Stimulated activated CD8-positive, alpha-beta memory T cell treated with anti-CD3 and anti-CD28 coated beads, Interleukin-4, amount 100 ng/mL, for 48 hours (primary cell): Measurements from ENCODE around the gene TNFRSF18.
A peak's percentile ranks its signal among the peaks of the same experiment; 100 is the strongest.

Experiments
- DNase-seq: peaks from one replicate; pipeline ENCODE4 v3.0.0-alpha.2; 2020

Gene TNFRSF18

GRCh38 chr1:1162597-1163537, 43.5 kb downstream of the TNFRSF18 start:
- DNase-seq, result no peak

DNA sequence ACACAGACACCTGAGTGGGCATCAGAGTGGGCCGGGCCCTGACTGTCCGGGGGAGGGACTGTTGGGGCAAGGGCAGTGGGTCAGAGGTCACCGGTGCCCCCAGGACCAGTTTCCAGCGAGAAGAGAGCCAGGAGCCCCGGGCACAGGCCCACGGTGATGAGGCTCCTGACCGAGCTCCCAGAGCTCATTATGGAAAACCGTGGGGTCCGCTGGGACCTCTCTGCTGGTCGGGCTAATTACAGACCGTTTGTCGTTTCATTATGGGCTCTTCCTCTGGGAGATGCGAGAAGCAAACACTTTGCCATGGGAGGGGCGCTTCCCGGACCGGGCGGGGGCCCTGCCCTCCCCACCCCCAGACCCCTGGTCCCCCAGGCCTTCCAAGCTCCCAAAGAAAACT, 44.7 kb downstream of the TNFRSF18 start:
- no peak for DNase-seq

DNA sequence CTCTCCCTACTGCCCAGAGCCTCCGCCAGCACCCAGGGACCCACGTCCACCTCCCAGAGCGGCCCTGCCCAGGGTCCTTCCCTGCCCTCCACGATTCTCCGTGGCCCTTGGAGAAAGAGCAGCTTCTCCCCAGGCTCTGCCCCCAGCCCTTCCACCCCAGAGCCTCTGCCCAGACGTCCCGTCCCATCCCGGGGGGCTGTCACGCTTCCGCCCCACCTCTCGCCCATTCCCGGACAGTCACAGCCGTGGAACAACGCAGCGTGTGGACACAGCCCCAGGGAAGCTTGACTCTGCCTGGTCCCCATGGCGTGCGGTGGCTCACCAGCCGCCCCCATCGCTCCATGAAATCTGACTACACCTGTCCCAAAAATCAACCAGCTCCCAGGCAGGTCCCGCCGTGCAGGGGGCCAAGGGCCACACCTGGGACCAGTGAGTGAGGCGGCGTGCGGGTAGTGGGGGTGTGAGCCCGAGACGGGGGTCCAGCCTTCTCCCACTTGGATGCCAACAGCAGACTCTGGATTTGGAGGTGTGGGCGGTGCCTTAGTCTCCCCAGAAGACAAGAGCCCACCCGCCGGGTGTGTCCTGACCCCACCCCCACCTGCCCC, 45.2 kb downstream of the TNFRSF18 start:
- no peak for DNase-seq

- no peak for DNase-seq
Measured at GRCh38 chr1:1160281-1160930, 46.0 kb downstream of the TNFRSF18 start.

DNA sequence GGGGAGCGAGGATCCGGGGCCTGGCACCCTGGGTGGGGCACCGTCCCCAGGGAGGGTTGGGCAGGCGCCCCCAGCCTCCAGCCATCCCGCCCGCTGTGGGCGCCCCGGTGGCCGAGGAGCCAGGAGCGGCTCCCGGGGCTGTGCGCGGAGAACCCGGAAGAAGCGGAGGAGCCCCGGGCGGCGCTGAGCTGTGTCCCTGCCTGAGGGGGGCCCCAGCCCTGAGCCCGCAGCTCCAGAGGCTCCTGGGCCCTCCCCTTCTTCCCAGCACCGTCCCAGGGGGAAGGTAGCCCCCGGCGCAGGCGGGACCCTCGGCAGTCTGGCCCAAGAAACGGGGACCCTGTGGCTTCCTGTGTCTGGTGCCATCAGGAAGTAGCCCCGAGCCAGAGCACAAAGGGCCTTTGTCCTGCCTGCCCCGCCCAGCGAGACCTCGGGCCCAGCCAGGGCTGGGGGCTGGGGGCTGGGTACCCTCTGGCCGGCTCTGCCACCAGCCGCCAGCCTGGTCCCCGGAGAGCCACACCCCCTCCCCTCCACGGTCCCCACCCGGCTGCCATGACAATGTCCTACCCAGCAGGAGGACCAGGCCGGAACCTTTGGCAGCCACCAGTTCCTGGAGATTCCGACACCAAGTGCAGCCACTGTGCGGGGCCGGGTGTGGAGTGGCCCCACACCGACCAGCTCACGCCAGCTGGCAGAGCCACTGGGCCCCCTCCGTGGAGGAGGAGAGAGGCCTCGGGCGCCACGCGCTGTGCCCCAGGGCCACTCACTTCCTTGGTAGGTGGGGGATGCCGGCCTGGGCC, 48.3 kb downstream of the TNFRSF18 start:
- DNase-seq, result peak; percentile 47

- peak; percentile 78 for DNase-seq
Measured at GRCh38 chr1:1157426-1157913, 48.9 kb downstream of the TNFRSF18 start.

GRCh38 chr1:1157033-1157365, 49.4 kb downstream of the TNFRSF18 start:
- DNase-seq, result no peak

DNA sequence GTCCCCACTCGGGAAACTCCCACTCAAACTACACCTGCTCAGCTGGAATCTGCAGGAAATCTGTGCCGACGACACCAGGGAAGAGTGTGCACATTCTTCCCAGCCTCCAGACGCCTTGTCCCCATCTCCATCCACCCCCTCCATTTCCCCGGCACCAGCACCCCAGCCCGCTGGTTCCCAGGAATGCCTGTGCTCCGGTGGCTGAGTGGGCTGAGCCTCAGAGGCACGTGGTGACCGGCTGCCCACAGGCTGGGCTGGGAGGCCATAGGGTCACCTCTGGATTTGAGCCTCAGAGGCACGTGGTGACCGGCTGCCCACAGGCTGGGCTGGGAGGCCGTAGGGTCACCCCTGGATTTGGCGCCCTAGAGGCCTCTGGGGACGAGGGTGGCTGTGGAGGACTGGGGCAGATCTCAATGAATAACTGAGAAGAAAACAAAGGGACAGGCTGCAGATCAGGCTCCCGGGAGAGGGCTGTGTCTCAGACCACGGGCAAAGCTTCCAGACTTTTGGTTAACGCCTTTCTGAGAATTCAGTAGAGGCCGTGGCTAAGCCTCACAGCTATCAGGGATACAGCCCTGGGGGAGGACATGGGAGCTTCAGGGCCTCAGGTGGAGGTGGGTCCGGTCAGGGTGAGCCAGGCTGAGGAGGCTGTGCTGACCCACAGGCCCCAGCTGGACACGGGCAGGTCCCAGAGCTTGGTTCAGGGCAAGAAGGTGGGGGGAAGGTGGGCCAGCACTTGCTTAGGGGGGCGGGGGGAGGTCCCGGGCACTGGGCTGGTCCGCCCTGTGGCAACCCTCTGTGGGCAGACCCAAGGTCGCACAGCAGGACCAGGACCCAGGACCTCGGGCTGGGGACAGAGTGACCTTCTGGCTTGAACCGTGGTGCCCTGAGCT, 50.0 kb downstream of the TNFRSF18 start:
- no peak for DNase-seq

- DNase-seq, result no peak
Measured at GRCh38 chr1:1155258-1155657, 51.1 kb downstream of the TNFRSF18 start.

GRCh38 chr1:1153874-1154273, 52.5 kb downstream of the TNFRSF18 start:
- no peak for DNase-seq
